Type B pancreatic cell (in vitro differentiated cells): ENCODE results near the gene RBP3. TPM values are rescaled to one million over a fixed set of nuclear protein-coding genes. Genes with fewer than 3 reads are reported as not detected.

Experiments
- DNase-seq: peaks from one replicate; pipeline ENCODE4 v3.0.0; 2021; ENCODE audit warnings: mixed read lengths; ENCODE audit not compliant: unreplicated experiment; ENCODE audit errors: extremely low spot score
- H3K27ac Mint-ChIP-seq: 2 replicates; pipeline ENCODE4 v1.8.0; 2021; ENCODE audit warnings: mild to moderate bottlenecking, mixed read lengths
- H3K27me3 Mint-ChIP-seq: 2 replicates; pipeline ENCODE4 v1.8.0; 2021; ENCODE audit warnings: mixed read lengths
- H3K36me3 Mint-ChIP-seq: 2 replicates; pipeline ENCODE4 v1.8.0; 2021; ENCODE audit warnings: mixed read lengths
- H3K4me1 Mint-ChIP-seq: one replicate; pipeline ENCODE4 v1.8.0; 2021; ENCODE audit warnings: mixed read lengths; ENCODE audit not compliant: unreplicated experiment
- H3K4me3 Mint-ChIP-seq: 2 replicates; pipeline ENCODE4 v1.8.0; 2021; ENCODE audit warnings: mild to moderate bottlenecking, mixed read lengths
- H3K9me3 Mint-ChIP-seq: 2 replicates; pipeline ENCODE4 v1.8.0; 2021; ENCODE audit warnings: mixed read lengths
- total RNA-seq: library from RNA; stranded (reverse); gene quantifications from 2 replicates; pipeline ENCODE4 v1.2.1, GENCODE V29; 2021; ENCODE audit warnings: low replicate concordance
- TF ChIP-seq, protein P1 (sequence below): fragments of 200-600 bp; sonication (generic); conservative IDR thresholded peaks from 2 replicates; pipeline ENCODE4 v1.5.0; 2021; ENCODE audit warnings: antibody characterized with exemption, mild to moderate bottlenecking

RBP3 gene
- total RNA-seq, 1 donor from 2014 or later, result not detected

DNA sequence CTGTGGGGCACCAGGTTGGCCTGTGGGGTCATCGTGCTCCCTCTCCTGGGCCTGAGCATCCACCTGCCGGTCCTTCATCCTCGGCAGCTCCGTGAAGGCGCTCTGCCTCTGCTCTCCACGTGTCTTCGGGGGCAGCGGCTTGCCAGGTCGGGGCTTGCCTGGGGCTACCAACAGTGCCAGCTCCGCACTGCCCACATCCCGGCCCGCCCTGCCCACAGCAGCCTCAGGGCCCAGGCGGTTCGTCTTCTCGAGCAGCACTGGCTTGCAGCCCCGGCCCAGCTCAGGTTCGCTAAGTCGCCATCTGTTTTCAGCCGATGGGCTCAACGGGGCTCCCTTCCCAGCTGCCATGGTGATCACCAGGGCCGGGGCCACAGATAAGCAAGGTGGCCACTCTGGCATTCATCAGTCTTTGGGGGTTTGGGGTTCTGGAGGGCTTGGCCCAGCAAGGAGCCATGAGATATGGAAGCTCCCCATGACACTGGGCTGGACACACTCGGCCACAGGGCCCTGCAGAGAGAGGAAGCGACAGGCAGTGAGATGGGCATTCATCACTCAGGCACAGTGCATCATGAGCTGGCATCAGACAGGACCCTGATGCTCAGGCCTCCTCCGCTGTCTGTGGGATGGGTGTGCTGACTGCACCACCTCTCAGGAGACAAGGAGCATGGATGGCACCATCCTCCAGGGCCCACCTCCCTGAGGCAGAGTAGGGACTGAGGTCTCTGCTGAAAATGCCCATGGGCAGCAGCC, 20.4 kb downstream of the RBP3 start:
- peaks cover 3% of the 10 kb centered on the region for H3K27me3 Mint-ChIP-seq
- H3K4me1 Mint-ChIP-seq, result peaks cover 7% of the 10 kb centered on the region
- TF ChIP-seq, protein P1, sequence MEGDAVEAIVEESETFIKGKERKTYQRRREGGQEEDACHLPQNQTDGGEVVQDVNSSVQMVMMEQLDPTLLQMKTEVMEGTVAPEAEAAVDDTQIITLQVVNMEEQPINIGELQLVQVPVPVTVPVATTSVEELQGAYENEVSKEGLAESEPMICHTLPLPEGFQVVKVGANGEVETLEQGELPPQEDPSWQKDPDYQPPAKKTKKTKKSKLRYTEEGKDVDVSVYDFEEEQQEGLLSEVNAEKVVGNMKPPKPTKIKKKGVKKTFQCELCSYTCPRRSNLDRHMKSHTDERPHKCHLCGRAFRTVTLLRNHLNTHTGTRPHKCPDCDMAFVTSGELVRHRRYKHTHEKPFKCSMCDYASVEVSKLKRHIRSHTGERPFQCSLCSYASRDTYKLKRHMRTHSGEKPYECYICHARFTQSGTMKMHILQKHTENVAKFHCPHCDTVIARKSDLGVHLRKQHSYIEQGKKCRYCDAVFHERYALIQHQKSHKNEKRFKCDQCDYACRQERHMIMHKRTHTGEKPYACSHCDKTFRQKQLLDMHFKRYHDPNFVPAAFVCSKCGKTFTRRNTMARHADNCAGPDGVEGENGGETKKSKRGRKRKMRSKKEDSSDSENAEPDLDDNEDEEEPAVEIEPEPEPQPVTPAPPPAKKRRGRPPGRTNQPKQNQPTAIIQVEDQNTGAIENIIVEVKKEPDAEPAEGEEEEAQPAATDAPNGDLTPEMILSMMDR, result no peak
- DNase-seq, result peak; percentile 60
- no peak overlapping the region for H3K4me3 Mint-ChIP-seq
- H3K9me3 Mint-ChIP-seq, result no peaks in the 10 kb centered on the region
- no peaks in the 10 kb centered on the region for H3K36me3 Mint-ChIP-seq
- H3K27ac Mint-ChIP-seq, result no peak overlapping the region

DNA sequence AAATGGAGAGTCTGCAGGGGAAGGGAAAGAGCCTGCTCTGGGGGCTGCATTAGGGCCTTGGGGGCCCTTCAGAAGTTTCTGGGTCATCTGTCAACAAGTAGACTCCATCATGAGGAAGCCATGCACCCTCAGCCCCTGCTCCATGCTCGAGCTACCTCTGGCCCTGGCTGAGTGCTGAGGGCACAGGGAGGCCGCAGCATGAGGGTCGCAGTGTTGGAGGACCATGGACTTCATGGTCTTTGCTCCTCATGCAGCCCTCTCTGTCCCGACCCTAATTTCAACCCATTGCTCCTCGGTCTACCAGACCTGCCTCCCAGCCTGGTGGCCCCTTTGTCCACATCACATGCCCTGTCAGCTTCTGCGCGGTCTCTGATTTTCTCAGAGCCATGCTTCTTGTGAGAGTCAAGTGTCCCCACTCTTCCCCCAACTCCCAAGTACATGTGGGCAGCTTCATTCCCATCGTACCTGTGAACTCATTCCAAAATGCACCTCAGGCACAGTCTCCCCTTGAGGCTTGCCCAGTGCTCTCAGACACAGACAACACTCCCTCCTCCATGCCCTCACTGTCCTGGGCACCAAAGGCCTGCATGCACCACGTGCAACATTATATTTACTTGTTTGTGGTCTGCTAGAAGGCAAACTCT, 21.2 kb downstream of the RBP3 start:
- H3K4me3 Mint-ChIP-seq, result no peak overlapping the region
- no peaks in the 10 kb centered on the region for H3K36me3 Mint-ChIP-seq
- peaks cover 3% of the 10 kb centered on the region for H3K27me3 Mint-ChIP-seq
- TF ChIP-seq, protein P1, result no peak
- no peaks in the 10 kb centered on the region for H3K9me3 Mint-ChIP-seq
- peaks cover 3% of the 10 kb centered on the region for H3K4me1 Mint-ChIP-seq
- peak; percentile 37 for DNase-seq
- H3K27ac Mint-ChIP-seq, result no peak overlapping the region

DNA sequence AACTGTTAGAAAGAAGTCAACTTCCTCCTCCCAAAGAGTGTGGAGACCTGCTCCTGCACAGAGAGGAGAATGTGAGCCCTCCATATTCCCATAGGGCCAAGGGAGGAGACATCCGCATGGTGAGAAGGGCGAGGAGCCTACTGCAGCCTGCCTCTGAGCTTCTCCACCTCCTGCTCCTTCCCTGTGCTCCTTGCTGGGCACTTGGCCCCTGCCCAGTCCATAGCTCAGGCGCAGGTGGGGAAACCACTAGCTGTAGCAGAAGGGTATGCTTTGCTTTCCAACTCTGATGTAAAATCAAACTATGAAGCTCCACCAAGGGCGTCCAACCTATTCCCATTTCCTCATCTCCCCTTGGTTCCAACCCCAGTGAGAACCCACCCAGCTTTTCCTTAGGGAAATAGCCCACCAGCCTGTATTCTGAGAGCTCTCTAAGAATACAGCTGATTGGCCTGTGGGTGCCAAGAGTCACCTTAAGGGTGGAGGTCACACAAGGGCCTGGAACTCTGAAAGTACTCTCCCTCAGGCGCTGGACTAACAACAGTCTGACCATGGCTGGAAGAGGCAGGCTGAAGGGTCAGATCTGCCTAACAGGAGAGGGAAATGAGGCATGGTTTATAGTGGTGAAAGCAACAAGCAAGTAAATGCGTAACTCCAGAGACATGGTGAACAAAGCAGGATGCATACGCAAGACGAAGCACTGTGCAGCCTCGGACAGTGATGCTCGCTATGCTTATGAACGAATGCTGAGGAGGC, 22.0 kb downstream of the RBP3 start:
- DNase-seq, result peak; percentile 43
- Mint-ChIP-seq H3K27ac (no peak overlapping the region), H3K9me3 (no peaks in the 10 kb centered on the region), H3K4me1 (no peaks in the 10 kb centered on the region), H3K4me3 (no peak overlapping the region), H3K27me3 (peaks cover 3% of the 10 kb centered on the region), H3K36me3 (no peaks in the 10 kb centered on the region)
- TF ChIP-seq, protein P1, result no peak

DNA sequence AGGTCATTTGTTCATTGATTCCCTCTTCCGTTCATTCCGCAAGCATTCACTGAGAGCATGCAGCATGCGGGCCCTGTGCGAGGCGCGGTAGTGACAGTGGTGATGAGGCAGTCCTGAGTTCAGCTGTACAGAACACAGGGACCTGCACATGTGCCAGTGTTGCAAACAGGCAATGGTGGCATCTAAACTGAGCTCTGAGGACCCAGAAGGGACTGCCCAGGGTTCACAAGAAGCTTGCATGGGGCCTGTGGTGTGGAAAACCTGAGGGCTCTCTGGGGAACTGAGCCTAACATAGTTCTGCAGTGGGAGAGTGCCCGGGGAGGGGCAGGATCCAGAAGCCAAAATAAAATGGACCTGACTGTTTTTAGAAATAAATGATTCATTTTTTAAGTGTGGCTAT, 22.7 kb downstream of the RBP3 start:
- H3K27me3 Mint-ChIP-seq, result peaks cover 3% of the 10 kb centered on the region
- no peak overlapping the region for H3K27ac Mint-ChIP-seq
- DNase-seq, result peak; percentile 39
- H3K9me3 Mint-ChIP-seq, result no peaks in the 10 kb centered on the region
- TF ChIP-seq, protein P1, result no peak
- no peaks in the 10 kb centered on the region for H3K4me1 Mint-ChIP-seq
- H3K36me3 Mint-ChIP-seq, result no peaks in the 10 kb centered on the region
- H3K4me3 Mint-ChIP-seq, result no peak overlapping the region

DNA sequence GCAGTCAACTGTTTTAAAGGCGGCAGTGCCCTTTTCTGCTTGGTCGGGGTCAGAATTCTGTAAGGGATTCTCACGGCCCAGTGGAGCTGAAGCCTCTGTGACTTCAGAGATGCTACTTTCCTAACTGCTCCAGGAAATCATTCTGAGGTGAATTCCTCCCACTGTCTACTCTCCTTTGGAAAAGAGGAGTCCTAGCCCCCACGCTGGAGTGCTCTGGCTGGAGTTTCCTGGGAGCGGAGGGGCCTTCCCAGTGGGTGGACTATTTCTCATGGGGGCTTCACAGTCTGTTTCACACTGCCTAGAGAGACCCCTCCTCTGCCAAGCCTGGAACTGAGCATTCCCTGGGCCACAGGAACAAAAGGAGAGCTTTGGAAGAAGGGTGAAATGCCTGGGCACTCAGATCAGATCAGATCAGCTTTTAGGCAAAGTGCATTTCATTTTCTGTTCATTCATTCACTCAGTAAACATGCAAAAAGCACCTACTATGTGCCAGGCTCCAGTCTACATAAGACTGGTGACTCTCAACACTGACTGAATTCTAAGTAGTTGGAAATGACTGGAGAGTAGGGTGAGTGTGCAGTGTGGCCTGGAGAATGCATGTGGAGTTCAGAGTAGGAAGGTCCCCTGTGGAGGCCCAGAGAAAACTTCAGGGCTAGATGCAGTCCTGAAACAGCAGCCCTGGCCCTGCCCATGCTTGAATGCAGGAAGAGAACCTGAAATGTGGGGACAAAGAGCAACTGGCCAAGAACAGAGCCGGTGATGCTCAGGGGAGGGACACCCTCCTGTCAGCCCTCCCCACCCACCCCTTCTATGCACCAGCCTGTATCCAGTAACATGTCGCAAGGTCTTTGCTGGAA, 23.7 kb downstream of the RBP3 start:
- no peaks in the 10 kb centered on the region for H3K4me1 Mint-ChIP-seq
- H3K27me3 Mint-ChIP-seq, result no peaks in the 10 kb centered on the region
- no peaks in the 10 kb centered on the region for H3K9me3 Mint-ChIP-seq
- DNase-seq, result peak; percentile 42
- no peak overlapping the region for H3K27ac Mint-ChIP-seq
- H3K4me3 Mint-ChIP-seq, result no peak overlapping the region
- no peaks in the 10 kb centered on the region for H3K36me3 Mint-ChIP-seq
- TF ChIP-seq, protein P1, result no peak
